Loucy (cell line): ENCODE data around the gene FABP7.

ENCODE experiments used
- CTCF ChIP-seq: fragments of 200-600 bp; sonication (generic); conservative IDR thresholded peaks from 2 replicates; pipeline ENCODE4 v1.5.1; 2014; ENCODE audit warnings: mild to moderate bottlenecking, antibody characterized with exemption, low read length
- EZH2phosphoT487 ChIP-seq: fragments of 200-600 bp; IDR thresholded peaks from 2 replicates; pipeline ENCODE4 v1.6.1; 2018; ENCODE audit warnings: antibody characterized with exemption, mild to moderate bottlenecking, moderate library complexity, borderline replicate concordance

- TF ChIP-seq CTCF (no peak), EZH2phosphoT487 (no peak)
These were observed 10.5 kb downstream of the FABP7 start for GRCh38 chr6:122790028-122790422.
